NCI-H446 (cell line): ENCODE measurements around the gene SEMA7A.
"Not testable (repeated sequence)": the region's sequence is repeated elsewhere in the genome, so short reads cannot be mapped to it uniquely, and the experiment has no call there.

ENCODE experiments used
- DNase-seq, 2 experiments: peaks; one replicate each; lab custom pipeline; 2025; lab: John Stamatoyannopoulos, UW

Gene SEMA7A

GRCh38 chr15:74399511-74400312 lies 34.0 kb downstream of the SEMA7A start:
- no peak for DNase-seq

- no peak for DNase-seq
These were observed 34.7 kb downstream of the SEMA7A start for GRCh38 chr15:74399100-74399499.

GRCh38 chr15:74398183-74398582 lies 35.6 kb downstream of the SEMA7A start:
- no peak for DNase-seq

- no peak for DNase-seq
These were observed 36.3 kb downstream of the SEMA7A start for GRCh38 chr15:74397239-74398068.

GRCh38 chr15:74396445-74397238 lies 37.1 kb downstream of the SEMA7A start:
- DNase-seq = no peak

- no peak for DNase-seq
These were observed 37.7 kb downstream of the SEMA7A start for GRCh38 chr15:74396146-74396438.

GRCh38 chr15:74395319-74396145 lies 38.2 kb downstream of the SEMA7A start:
- DNase-seq = no peak

GRCh38 chr15:74394090-74394846 lies 39.5 kb downstream of the SEMA7A start:
- DNase-seq = no peak

- no peak for DNase-seq
These were observed 40.3 kb downstream of the SEMA7A start for GRCh38 chr15:74393423-74393822.

- DNase-seq = no peak
These were observed 40.9 kb downstream of the SEMA7A start for GRCh38 chr15:74392902-74393301.

GRCh38 chr15:74392451-74392830 lies 41.3 kb downstream of the SEMA7A start:
- DNase-seq = no peak

- no peak for DNase-seq
These were observed 41.9 kb downstream of the SEMA7A start for GRCh38 chr15:74391582-74392450.

- DNase-seq = no peak
These were observed 43.0 kb downstream of the SEMA7A start for GRCh38 chr15:74390647-74391288.

GRCh38 chr15:74390049-74390646 lies 43.6 kb downstream of the SEMA7A start:
- not testable (repeated sequence) for DNase-seq

- DNase-seq = no peak
These were observed 44.3 kb downstream of the SEMA7A start for GRCh38 chr15:74389241-74390048.

GRCh38 chr15:74388363-74388951 lies 45.3 kb downstream of the SEMA7A start:
- DNase-seq = no peak

GRCh38 chr15:74387621-74388362 lies 46.0 kb downstream of the SEMA7A start:
- no peak for DNase-seq
